Osteoblast (primary cell): ENCODE results near the gene ZNF219. TPM values are rescaled to one million over a fixed set of nuclear protein-coding genes. Genes with fewer than 3 reads are reported as not detected.
A peak's percentile ranks its signal among the peaks of the same experiment; 100 is the strongest.

Experiments used
- DNase-seq: peaks from one replicate; pipeline ENCODE4 v3.0.0; 2011; ENCODE audit warnings: low spot score, mixed read lengths; ENCODE audit not compliant: insufficient read length; ENCODE audit errors: missing footprints
- H2AFZ ChIP-seq: 2 replicates; pipeline ENCODE4 v1.6.0; 2011; ENCODE audit warnings: mild to moderate bottlenecking, low read length
- H3K27ac ChIP-seq: 2 replicates; pipeline ENCODE4 v1.5.1; 2011; ENCODE audit warnings: mild to moderate bottlenecking, low read depth, low read length, moderate library complexity
- H3K27me3 ChIP-seq: 2 replicates; pipeline ENCODE4 v1.6.0; 2012; ENCODE audit warnings: mild to moderate bottlenecking, control low read depth, inconsistent platforms, low read length, moderate library complexity; ENCODE audit not compliant: insufficient read depth
- H3K36me3 ChIP-seq: 2 replicates; pipeline ENCODE4 v1.5.1; 2011; ENCODE audit warnings: mild to moderate bottlenecking, low read length, control low read depth, moderate library complexity; ENCODE audit not compliant: insufficient read depth
- H3K4me1 ChIP-seq: 2 replicates; pipeline ENCODE4 v1.5.1; 2011; ENCODE audit warnings: mild to moderate bottlenecking, low read length, control low read depth, moderate library complexity; ENCODE audit not compliant: insufficient read depth
- H3K4me2 ChIP-seq: 2 replicates; pipeline ENCODE4 v1.6.0; 2011; ENCODE audit warnings: mild to moderate bottlenecking, low read length; ENCODE audit not compliant: insufficient read depth
- H3K4me3 ChIP-seq: fragments of 200-600 bp; sonication (generic); 3 replicates; pipeline ENCODE4 v1.5.1; 2012; ENCODE audit warnings: mild to moderate bottlenecking, low read length, inconsistent platforms; ENCODE audit not compliant: insufficient read depth
- H3K79me2 ChIP-seq: 2 replicates; pipeline ENCODE4 v1.6.0; 2012; ENCODE audit warnings: mild to moderate bottlenecking, low read length, control low read depth, inconsistent platforms; ENCODE audit not compliant: insufficient read depth
- H3K9me3 ChIP-seq: 2 replicates; pipeline ENCODE4 v1.5.1; 2011; ENCODE audit warnings: low read depth, low read length, control low read depth
- H4K20me1 ChIP-seq: 2 replicates; pipeline ENCODE4 v1.6.0; 2012; ENCODE audit warnings: mild to moderate bottlenecking, low read length, control low read depth; ENCODE audit not compliant: insufficient read depth
- total RNA-seq: library from RNA; depleted of rRNA; stranded (reverse); fragments of >200 nt; gene quantifications from 2 replicates; pipeline ENCODE4 v1.2.3, GENCODE V29; 2012
- TF ChIP-seq, protein P1 (sequence below): IDR thresholded peaks from 2 replicates; pipeline ENCODE4 v1.5.1; 2011; ENCODE audit warnings: mild to moderate bottlenecking, low read depth, low read length, moderate library complexity; ENCODE audit errors: extremely low read depth

The ZNF219 gene
- total RNA-seq, 1 donor, result 9.4 TPM

- no peak overlapping the region for H3K4me3 ChIP-seq
These were observed 25.6 kb downstream of the ZNF219 start for GRCh38 chr14:21072781-21073339.

DNA sequence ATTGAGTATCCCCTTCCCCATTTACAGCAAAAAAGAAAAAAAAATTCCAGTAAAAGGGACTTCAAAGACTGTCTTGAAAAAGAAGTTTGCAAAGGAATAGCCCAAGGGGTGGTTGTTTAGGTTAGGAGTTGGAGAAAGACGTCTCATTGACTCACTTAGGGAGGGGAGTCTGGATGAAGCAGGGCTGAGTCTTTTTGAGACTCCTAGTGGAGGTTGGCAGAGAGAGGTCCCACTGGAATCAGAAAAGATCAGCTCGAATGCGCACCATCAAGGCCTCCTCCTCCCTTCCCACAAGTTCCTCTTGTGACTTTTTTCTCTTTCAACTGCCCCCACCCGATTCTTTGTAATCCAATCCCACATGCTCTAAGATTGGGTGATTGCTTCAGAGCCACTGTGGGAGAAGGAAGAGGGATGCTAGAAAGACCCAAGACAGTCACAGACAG lies 26.4 kb downstream of the ZNF219 start:
- Histone ChIP-seq H3K36me3 (peaks cover 37% of the 10 kb centered on the region), H4K20me1 (peaks cover 19% of the 10 kb centered on the region), H3K27me3 (no peaks in the 10 kb centered on the region), H3K4me2 (peak overlapping the region; percentile 93), H3K4me3 (peak overlapping the region; percentile 76), H3K79me2 (peaks cover 17% of the 10 kb centered on the region), H3K4me1 (peaks cover 35% of the 10 kb centered on the region), H2AFZ (peak overlapping the region; percentile 48), H3K27ac (peak overlapping the region; percentile 91), H3K9me3 (no peaks in the 10 kb centered on the region)
- peak; percentile 99 for DNase-seq
- TF ChIP-seq, protein P1, sequence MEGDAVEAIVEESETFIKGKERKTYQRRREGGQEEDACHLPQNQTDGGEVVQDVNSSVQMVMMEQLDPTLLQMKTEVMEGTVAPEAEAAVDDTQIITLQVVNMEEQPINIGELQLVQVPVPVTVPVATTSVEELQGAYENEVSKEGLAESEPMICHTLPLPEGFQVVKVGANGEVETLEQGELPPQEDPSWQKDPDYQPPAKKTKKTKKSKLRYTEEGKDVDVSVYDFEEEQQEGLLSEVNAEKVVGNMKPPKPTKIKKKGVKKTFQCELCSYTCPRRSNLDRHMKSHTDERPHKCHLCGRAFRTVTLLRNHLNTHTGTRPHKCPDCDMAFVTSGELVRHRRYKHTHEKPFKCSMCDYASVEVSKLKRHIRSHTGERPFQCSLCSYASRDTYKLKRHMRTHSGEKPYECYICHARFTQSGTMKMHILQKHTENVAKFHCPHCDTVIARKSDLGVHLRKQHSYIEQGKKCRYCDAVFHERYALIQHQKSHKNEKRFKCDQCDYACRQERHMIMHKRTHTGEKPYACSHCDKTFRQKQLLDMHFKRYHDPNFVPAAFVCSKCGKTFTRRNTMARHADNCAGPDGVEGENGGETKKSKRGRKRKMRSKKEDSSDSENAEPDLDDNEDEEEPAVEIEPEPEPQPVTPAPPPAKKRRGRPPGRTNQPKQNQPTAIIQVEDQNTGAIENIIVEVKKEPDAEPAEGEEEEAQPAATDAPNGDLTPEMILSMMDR, result no peak

More at GRCh38 chr14:21072781-21073339, 25.6 kb downstream of the ZNF219 start:
- no peaks in the 10 kb centered on the region for H3K27me3 ChIP-seq
- H3K4me1 ChIP-seq, result peaks cover 35% of the 10 kb centered on the region
- DNase-seq, result peak; percentile 51
- peak overlapping the region; percentile 93 for H3K4me2 ChIP-seq
- H2AFZ ChIP-seq, result no peak overlapping the region
- H3K27ac ChIP-seq, result peak overlapping the region; percentile 91
- H3K79me2 ChIP-seq, result peaks cover 17% of the 10 kb centered on the region
- TF ChIP-seq, protein P1, result no peak
- no peaks in the 10 kb centered on the region for H3K9me3 ChIP-seq
- H3K36me3 ChIP-seq, result peaks cover 45% of the 10 kb centered on the region
- H4K20me1 ChIP-seq, result peaks cover 22% of the 10 kb centered on the region

GRCh38 chr14:21071225-21072030 lies 27.0 kb downstream of the ZNF219 start:
- peak overlapping the region; percentile 76 for H3K4me3 ChIP-seq
- DNase-seq, result peak; percentile 99
- H3K27me3 ChIP-seq, result no peaks in the 10 kb centered on the region
- TF ChIP-seq, protein P1, result no peak
- H4K20me1 ChIP-seq, result peaks cover 19% of the 10 kb centered on the region
- peaks cover 17% of the 10 kb centered on the region for H3K79me2 ChIP-seq
- H3K27ac ChIP-seq, result peak overlapping the region; percentile 91
- H3K4me2 ChIP-seq, result peak overlapping the region; percentile 93
- peaks cover 35% of the 10 kb centered on the region for H3K4me1 ChIP-seq
- peak overlapping the region; percentile 48 for H2AFZ ChIP-seq
- no peaks in the 10 kb centered on the region for H3K9me3 ChIP-seq
- H3K36me3 ChIP-seq, result peaks cover 31% of the 10 kb centered on the region

GRCh38 chr14:21070610-21071224 lies 27.7 kb downstream of the ZNF219 start:
- Histone ChIP-seq H3K4me3 (peak overlapping the region; percentile 76), H2AFZ (peak overlapping the region; percentile 48), H3K4me2 (peak overlapping the region; percentile 93), H3K9me3 (no peaks in the 10 kb centered on the region), H3K79me2 (peaks cover 17% of the 10 kb centered on the region), H3K36me3 (peaks cover 24% of the 10 kb centered on the region), H3K4me1 (peaks cover 35% of the 10 kb centered on the region), H4K20me1 (peaks cover 19% of the 10 kb centered on the region), H3K27me3 (no peaks in the 10 kb centered on the region), H3K27ac (peak overlapping the region; percentile 91)
- TF ChIP-seq, protein P1, result no peak
- peak; percentile 96 for DNase-seq
